Sigmoid colon (tissue), 7 donors: ENCODE measurements around the gene ADGRL2. TPM values are rescaled to one million over a fixed set of nuclear protein-coding genes. Genes with fewer than 3 reads are reported as not detected.

Experiments used
- DNase-seq: peaks from one replicate; pipeline ENCODE4 v3.0.0-alpha.2; 2019
- H3K27ac ChIP-seq, 4 donors: fragments of 200-600 bp; sonication (generic); one replicate each; pipeline ENCODE4 v1.5.1; 2016 to 2019; ENCODE audit warnings: mild to moderate bottlenecking in 1 of 4
- H3K27me3 ChIP-seq, 3 donors: fragments of 200-600 bp; sonication (generic); one replicate each; pipeline ENCODE4 v1.5.1; 2019; ENCODE audit warnings: mild to moderate bottlenecking in 1 of 3
- H3K36me3 ChIP-seq, 4 donors: fragments of 200-600 bp; sonication (generic); one replicate each; pipeline ENCODE4 v1.5.1; 2016 to 2019
- H3K4me1 ChIP-seq, 4 donors: fragments of 200-600 bp; sonication (generic); one replicate each; pipeline ENCODE4 v1.5.1; 2017 to 2019
- H3K4me3 ChIP-seq, 4 donors: fragments of 200-600 bp; sonication (generic); one replicate each; pipeline ENCODE4 v1.5.1; 2017 to 2019; ENCODE audit warnings: mild to moderate bottlenecking in 2 of 4, moderate library complexity in 1 of 4
- H3K9me3 ChIP-seq, 4 donors: fragments of 200-600 bp in 3 of 4; sonication (generic) in 3 of 4; one replicate each; pipeline versions ENCODE4 v1.5.1 to v1.6.1; 2013 to 2019
- EP300 ChIP-seq, 4 donors: sonication (generic); formaldehyde crosslinking; IDR thresholded peaks; one replicate each; pipeline ENCODE4 v1.6.1; 2017; ENCODE audit warnings: antibody characterized with exemption in 4 of 4
- POLR2A ChIP-seq, 2 donors: fragments of 450-650 bp; IDR thresholded peaks; one replicate each; pipeline ENCODE4 v1.6.1; 2016; ENCODE audit warnings: antibody characterized with exemption in 2 of 2, mild to moderate bottlenecking in 2 of 2, moderate library complexity in 2 of 2
- POLR2AphosphoS5 ChIP-seq, 4 donors: sonication (generic); formaldehyde crosslinking; IDR thresholded peaks; one replicate each; pipeline ENCODE4 v1.6.1; 2017; ENCODE audit warnings: antibody characterized with exemption in 4 of 4
- WGBS, 2 donors: extraction: QIAGEN DNeasy Blood & Tissue Kit; methylation state at CpG; one replicate each; pipeline ENCODE4 v1.1.7; 2013; 5-methylcytosine and 5-hydroxymethylcytosine counted together
- intact Hi-C: fragments of 100-400 bp; cut with DNase I; formaldehyde crosslinking; loops from one replicate; pipeline ENCODE4 v1.15.1; 2023
- polyA plus RNA-seq, 3 donors: library from polyadenylated mRNA; stranded (reverse); fragments of 200-250 nt; gene quantifications; one replicate each; pipeline ENCODE4 v1.2.3, GENCODE V29; 2013
- total RNA-seq, 4 donors: library from RNA; depleted of rRNA; stranded (reverse); fragments of >200 nt; gene quantifications; one replicate each; pipeline ENCODE4 v1.1.0, GENCODE V29; 2016
- TF ChIP-seq, protein P1 (sequence below), 4 experiments: fragments of 450-650 bp in 3 of 4; fragments of 200-600 bp in 1 of 4; IDR thresholded peaks; one replicate each; pipeline ENCODE4 v1.5.1; 2016 to 2019; ENCODE audit warnings: antibody characterized with exemption in 4 of 4, mild to moderate bottlenecking in 3 of 4, moderate library complexity in 2 of 4
- donor health status: healthy with polysubstance abuse.
- donor health status: Bipolar disorder and iron deficiency.
- donor health status: healthy.

ADGRL2 gene
- total and polyA plus RNA-seq, 7 donors, result 2.3 to 73.4 (median 49.4) TPM

GRCh38 chr1:81874461-81874860, 73.7 kb downstream of the ADGRL2 start:
- DNase-seq, result no peak
- no peak overlapping the region for H3K27ac ChIP-seq
- no peak overlapping the region for H3K4me3 ChIP-seq
- no peaks in the 10 kb centered on the region for H3K9me3 ChIP-seq
- intact Hi-C loops, result no loop called here
- H3K4me1 ChIP-seq, result peaks cover 0 to 59% (median 28%) of the 10 kb centered on the region in 4 donors
- TF ChIP-seq POLR2AphosphoS5 (IDR thresholded peaks at IDR 0.05), result no peak
- no peak for TF ChIP-seq POLR2A (IDR thresholded peaks at IDR 0.05)
- no peak for TF ChIP-seq EP300 (IDR thresholded peaks at IDR 0.05)
- TF ChIP-seq, protein P1, sequence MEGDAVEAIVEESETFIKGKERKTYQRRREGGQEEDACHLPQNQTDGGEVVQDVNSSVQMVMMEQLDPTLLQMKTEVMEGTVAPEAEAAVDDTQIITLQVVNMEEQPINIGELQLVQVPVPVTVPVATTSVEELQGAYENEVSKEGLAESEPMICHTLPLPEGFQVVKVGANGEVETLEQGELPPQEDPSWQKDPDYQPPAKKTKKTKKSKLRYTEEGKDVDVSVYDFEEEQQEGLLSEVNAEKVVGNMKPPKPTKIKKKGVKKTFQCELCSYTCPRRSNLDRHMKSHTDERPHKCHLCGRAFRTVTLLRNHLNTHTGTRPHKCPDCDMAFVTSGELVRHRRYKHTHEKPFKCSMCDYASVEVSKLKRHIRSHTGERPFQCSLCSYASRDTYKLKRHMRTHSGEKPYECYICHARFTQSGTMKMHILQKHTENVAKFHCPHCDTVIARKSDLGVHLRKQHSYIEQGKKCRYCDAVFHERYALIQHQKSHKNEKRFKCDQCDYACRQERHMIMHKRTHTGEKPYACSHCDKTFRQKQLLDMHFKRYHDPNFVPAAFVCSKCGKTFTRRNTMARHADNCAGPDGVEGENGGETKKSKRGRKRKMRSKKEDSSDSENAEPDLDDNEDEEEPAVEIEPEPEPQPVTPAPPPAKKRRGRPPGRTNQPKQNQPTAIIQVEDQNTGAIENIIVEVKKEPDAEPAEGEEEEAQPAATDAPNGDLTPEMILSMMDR (IDR thresholded peaks at IDR 0.05), result no peak
- no peaks in the 10 kb centered on the region for H3K36me3 ChIP-seq
- 86 to 95% methylated on average over 1 of the region's 1 CpG for WGBS, 2 donors
- no peaks in the 10 kb centered on the region for H3K27me3 ChIP-seq

GRCh38 chr1:81874940-81875339, 74.2 kb downstream of the ADGRL2 start:
- intact Hi-C loops, result no loop called here
- no peak overlapping the region for H3K4me3 ChIP-seq

GRCh38 chr1:81876901-81877733, 76.4 kb downstream of the ADGRL2 start:
- H3K9me3 ChIP-seq, result no peaks in the 10 kb centered on the region
- intact Hi-C loops, result no loop called here
- DNase-seq, result no peak
- no peak overlapping the region for H3K4me3 ChIP-seq
- no peaks in the 10 kb centered on the region for H3K36me3 ChIP-seq
- peak overlapping the region in 3 of 4 donors; percentile 9 to 30 (median 22) for H3K27ac ChIP-seq
- WGBS, 2 donors, result 44 to 74% methylated on average over 2 of the region's 2 CpGs
- no peaks in the 10 kb centered on the region for H3K27me3 ChIP-seq
- peaks cover 0 to 66% (median 32%) of the 10 kb centered on the region in 4 donors for H3K4me1 ChIP-seq
- TF ChIP-seq POLR2A (IDR thresholded peaks at IDR 0.05), result no peak
- TF ChIP-seq EP300 (IDR thresholded peaks at IDR 0.05), result no peak
- TF ChIP-seq POLR2AphosphoS5 (IDR thresholded peaks at IDR 0.05), result no peak

More at GRCh38 chr1:81874940-81875339, 74.2 kb downstream of the ADGRL2 start:
- H3K36me3 ChIP-seq, result no peaks in the 10 kb centered on the region
- H3K27ac ChIP-seq, result no peak overlapping the region
- H3K4me1 ChIP-seq, result peaks cover 0 to 60% (median 28%) of the 10 kb centered on the region in 4 donors
- TF ChIP-seq POLR2AphosphoS5 (IDR thresholded peaks at IDR 0.05), result no peak
- no peaks in the 10 kb centered on the region for H3K9me3 ChIP-seq
- no peaks in the 10 kb centered on the region for H3K27me3 ChIP-seq
- WGBS, 2 donors, result 76 to 78% methylated on average over 3 of the region's 3 CpGs
- DNase-seq, result no peak

GRCh38 chr1:81877940-81878339, 77.2 kb downstream of the ADGRL2 start:
- no peaks in the 10 kb centered on the region for H3K27me3 ChIP-seq
- peaks cover 0 to 75% (median 37%) of the 10 kb centered on the region in 4 donors for H3K4me1 ChIP-seq
- intact Hi-C loops, result no loop called here
- peak overlapping the region in 3 of 4 donors; percentile 9 to 30 (median 22) for H3K27ac ChIP-seq
- TF ChIP-seq, protein P1 (IDR thresholded peaks at IDR 0.05), result no peak
- no peak for TF ChIP-seq POLR2AphosphoS5 (IDR thresholded peaks at IDR 0.05)
- no peak for TF ChIP-seq EP300 (IDR thresholded peaks at IDR 0.05)
- TF ChIP-seq POLR2A (IDR thresholded peaks at IDR 0.05), result no peak
- H3K9me3 ChIP-seq, result no peaks in the 10 kb centered on the region
- no peak overlapping the region for H3K4me3 ChIP-seq
- DNase-seq, result no peak
- WGBS, 2 donors, result 63 to 86% methylated on average over 1 of the region's 1 CpG
- H3K36me3 ChIP-seq, result no peaks in the 10 kb centered on the region

GRCh38 chr1:81878538-81878937, 77.8 kb downstream of the ADGRL2 start:
- H3K27me3 ChIP-seq, result no peaks in the 10 kb centered on the region
- no peak overlapping the region for H3K4me3 ChIP-seq
- peaks cover 0 to 74% (median 40%) of the 10 kb centered on the region in 4 donors for H3K4me1 ChIP-seq
- intact Hi-C loops, result no loop called here
- no peaks in the 10 kb centered on the region for H3K9me3 ChIP-seq
- DNase-seq, result no peak
- WGBS, 2 donors, result 82 to 92% methylated on average over 1 of the region's 1 CpG
- peak in 3 of 4 donors; percentile 14 to 61 (median 45) for TF ChIP-seq POLR2AphosphoS5 (IDR thresholded peaks at IDR 0.05)
- no peak for TF ChIP-seq EP300 (IDR thresholded peaks at IDR 0.05)
- no peaks in the 10 kb centered on the region for H3K36me3 ChIP-seq
- H3K27ac ChIP-seq, result peak overlapping the region in 2 of 4 donors; percentile 19 to 22

- no peak overlapping the region for H3K4me3 ChIP-seq
- peaks cover 0 to 65% (median 35%) of the 10 kb centered on the region in 4 donors for H3K4me1 ChIP-seq
- no peak overlapping the region for H3K27ac ChIP-seq
- H3K36me3 ChIP-seq, result no peaks in the 10 kb centered on the region
- H3K27me3 ChIP-seq, result no peaks in the 10 kb centered on the region
- intact Hi-C loops, result no loop called here
- TF ChIP-seq, protein P1 (IDR thresholded peaks at IDR 0.05), result no peak
- TF ChIP-seq POLR2A (IDR thresholded peaks at IDR 0.05) (no peak), EP300 (IDR thresholded peaks at IDR 0.05) (no peak), POLR2AphosphoS5 (IDR thresholded peaks at IDR 0.05) (no peak)
- no peak for DNase-seq
- no peaks in the 10 kb centered on the region for H3K9me3 ChIP-seq
- WGBS, 2 donors, result 94% methylated on average over 1 of the region's 1 CpG
Observed at GRCh38 chr1:81880781-81881180, 80.0 kb downstream of the ADGRL2 start.
